T-helper 1 cell treated with Interleukin-12 subunit alpha and Interleukin-12 subunit beta and Interleukin-4 antibody, amounts not matched to agents 30 ng/mL and 1 ng/mL, for 36 hours (primary cell): ENCODE data around the gene GREB1L. TPM values are rescaled to one million over a fixed set of nuclear protein-coding genes. Genes with fewer than 3 reads are reported as not detected.
"Not testable (repeated sequence)": the region's sequence is repeated elsewhere in the genome, so short reads cannot be mapped to it uniquely, and the experiment has no call there.

ENCODE experiments used
- intact Hi-C: fragments of 100-400 bp; cut with micrococcal nuclease; formaldehyde crosslinking; loops from one replicate; pipeline ENCODE4 v1.15.1; 2024
- total RNA-seq: library from RNA; stranded (reverse); gene quantifications from 2 replicates; pipeline ENCODE4 v1.2.3, GENCODE V29; 2022

The GREB1L gene
- total RNA-seq, 1 donor from 2014 or later = not detected

DNA sequence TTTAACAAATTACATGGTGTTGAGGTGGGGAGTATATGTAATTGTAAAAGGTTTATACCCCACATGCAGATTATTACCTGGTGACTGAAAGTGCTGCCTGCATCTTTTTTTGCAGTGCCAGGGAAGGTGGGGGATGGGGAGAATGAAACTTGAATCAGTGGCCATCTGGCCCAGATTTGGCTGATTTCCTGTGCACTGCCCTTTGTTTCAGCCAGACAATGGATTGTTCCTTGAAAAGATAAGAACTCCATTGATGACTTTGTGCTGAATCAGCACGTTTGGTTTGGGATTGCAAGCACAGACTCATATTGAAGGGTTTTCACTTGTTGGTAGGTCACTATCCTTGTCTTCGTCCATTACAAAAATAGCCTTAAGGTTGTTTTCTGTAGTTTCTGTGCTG lies 20.9 kb downstream of the GREB1L start:
- intact Hi-C loops = no loop called here

DNA sequence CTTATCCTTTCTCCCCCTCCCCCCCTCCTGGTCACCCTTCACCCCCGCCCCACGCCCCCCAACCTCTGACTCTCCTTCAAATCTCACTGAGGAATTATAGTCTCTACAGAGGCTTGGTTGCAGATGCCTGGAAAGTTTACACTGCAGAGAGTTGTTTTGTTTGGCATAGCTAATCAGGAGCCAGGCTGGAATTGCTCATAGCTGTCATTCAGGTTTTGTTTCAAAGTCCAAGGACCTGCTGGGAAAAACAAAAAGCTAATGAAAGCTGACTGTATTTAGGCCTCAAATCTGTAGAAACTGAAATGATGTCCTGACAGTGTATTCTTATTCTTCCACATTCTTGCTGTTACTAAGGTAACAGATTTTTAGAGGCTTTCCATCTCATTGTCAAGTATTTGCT lies 22.6 kb downstream of the GREB1L start:
- intact Hi-C loops = no loop called here

DNA sequence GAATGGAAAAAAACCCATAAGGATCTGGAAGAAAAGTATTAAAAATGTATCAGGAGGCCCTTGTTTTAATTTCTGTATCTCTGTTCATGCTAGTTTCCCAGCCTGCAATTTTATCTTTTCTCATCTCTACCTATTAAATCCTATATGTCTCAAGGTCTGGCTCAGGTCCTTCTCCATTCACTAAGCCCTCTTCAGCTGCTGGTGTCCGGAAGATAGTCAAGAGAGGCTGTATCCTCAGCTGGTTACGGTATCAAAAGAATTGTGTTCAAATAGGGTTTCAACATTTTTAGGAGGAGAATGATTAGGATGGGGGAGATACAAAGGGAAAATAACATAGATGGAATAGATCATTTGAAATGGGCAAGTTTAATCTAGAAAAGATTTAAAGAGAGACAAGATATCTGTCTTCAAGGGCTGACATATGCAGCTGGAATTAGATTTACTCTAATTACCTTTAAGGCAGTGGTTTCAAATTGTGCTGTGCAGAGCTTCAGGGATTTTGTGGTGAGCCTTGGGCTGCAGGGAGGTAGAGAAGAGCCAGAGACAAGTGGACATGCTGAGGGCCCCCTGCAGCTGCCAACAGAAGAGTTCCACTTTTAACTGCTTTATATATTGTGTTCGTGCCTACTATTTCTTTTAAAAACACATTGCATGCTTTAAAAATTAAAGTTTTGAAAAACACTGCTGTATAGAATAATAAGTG lies 24.1 kb downstream of the GREB1L start:
- intact Hi-C loops = no loop called here

DNA sequence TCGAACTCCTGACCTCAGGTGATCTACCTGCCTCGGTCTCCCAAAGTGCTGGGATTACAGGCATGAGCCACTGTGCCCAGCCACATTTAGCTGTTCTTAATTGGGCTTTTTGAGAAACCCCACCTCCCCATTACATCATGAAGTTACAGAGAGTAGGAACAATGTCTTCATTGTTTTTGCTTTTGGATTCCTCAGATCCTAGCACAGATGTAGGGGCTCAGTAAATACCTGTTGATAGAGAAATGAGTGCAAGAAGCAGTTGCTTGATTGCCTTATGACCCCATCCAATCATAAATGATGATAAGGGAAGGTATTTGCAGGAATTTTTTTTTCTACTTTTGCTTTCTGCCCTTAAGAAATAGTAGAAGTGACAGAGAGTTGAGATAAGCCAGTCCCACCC lies 25.4 kb downstream of the GREB1L start:
- intact Hi-C loops = no loop called here

DNA sequence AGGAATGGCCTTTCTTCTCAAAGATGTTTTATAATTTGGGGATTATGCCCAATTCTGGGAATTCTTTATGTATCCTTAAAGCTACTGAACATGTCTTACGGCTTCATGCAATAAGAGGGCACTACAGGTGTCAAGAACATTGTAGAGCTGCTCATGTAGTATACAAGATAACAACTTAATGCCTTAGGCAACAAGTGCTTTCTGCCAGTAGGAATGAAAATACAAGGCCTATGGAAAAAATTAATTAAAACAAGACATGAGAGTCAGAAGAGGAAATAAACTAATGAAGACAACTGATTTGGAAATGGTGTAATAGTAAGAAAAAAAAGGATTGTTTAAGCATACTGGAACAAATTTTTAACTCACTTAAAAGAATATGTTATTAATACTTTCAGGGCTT lies 27.3 kb downstream of the GREB1L start:
- intact Hi-C loops = no loop called here

DNA sequence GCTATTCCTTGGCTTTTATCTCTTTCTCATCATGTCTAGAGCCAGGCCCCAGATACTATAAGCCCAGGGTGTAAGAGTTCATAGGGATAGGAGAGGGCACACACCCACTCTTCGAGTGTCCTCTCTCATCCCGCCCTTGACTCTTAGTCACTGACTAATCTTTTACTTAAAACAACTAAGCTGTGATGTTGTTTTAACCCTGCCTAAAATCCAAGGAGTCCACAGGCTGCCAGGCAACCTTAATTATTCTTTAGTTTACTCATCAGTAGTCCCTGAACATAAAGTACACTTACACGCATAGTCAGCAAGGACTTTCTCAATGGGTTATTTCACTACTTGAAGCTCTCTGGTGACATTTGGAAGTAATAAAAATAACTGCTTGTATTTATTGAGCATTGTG lies 28.4 kb downstream of the GREB1L start:
- intact Hi-C loops = no loop called here

DNA sequence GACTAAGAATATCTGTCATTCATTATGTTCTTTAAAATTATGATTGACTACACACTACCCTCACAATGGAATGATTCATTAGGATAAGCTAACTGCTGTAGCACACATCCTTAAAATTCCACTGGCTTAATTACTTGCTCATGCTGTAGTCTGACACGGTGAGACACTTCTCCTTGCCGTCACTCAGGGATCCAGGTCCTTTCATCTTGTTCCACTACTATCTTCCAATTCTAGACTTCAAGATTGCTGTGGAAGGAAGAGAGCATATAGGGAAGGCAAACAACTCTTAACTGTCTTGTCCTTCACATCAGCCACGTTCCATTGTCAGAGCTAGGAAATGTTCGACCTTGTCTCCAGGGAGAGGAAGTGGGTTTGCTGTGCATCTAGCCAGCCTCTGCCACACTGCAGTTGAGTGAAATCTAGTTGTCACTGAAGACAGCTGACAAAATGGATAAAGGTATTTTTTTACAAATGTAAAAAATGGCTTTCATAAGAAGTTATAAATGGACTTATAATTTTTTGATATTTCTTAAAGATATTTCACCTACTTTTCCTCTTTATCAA lies 30.1 kb downstream of the GREB1L start:
- intact Hi-C loops = no loop called here

DNA sequence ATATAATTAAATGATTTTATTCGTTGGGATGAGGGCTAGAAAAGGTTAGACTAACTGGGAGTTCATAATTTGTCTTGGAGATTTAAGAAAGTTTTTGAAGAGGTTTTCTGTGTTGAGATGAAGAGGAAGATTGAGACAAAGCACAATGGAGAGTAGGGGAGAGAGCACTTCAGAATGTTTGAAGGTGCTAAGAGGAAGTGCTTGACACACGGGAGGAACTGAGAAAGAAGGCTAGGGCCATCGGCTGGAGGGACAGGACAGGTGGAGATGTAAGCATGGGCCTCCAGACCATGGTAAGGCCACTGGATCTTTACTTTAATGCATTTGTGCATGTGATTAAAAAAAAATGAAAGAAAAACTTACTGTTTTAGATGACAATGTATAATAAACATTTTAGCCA lies 31.5 kb downstream of the GREB1L start:
- intact Hi-C loops = no loop called here

DNA sequence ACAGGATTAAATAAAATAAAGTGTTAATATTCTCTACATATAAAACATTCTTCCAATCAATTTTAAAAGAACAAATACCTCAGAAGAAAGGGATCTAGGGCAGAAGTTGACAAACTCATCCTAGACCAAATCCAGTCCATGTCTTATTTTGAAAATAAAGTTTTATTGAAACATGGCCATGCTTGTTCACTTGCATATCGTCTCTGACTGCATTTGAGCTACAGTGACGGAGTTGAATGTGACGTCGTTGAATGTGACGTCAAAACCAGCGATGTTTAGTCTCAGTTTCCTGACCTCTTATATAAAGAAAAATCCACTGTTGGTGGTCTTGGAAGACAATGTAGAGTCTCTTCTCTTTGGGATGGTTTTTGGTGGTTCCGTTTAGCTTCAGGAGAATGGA lies 33.6 kb downstream of the GREB1L start:
- intact Hi-C loops = no loop called here

DNA sequence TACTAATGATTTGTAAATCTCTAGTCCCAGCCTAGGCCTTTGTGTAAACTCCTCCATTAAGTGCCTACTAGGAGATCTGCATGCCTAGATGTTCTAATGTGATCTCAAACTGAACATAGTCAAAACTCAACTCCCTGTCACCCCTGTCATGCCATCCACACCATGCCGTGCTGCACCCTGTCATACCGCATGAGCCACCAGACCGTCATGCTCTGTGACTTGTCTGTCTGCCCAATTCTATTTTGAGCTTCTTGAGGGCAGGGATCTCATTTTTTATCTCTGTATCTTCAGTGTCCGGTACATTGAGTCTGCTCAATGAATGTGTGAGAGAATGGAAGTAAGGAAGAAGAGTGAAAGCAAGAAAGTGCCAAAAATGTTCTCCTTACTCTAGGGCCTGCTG lies 35.5 kb downstream of the GREB1L start:
- intact Hi-C loops = no loop called here

DNA sequence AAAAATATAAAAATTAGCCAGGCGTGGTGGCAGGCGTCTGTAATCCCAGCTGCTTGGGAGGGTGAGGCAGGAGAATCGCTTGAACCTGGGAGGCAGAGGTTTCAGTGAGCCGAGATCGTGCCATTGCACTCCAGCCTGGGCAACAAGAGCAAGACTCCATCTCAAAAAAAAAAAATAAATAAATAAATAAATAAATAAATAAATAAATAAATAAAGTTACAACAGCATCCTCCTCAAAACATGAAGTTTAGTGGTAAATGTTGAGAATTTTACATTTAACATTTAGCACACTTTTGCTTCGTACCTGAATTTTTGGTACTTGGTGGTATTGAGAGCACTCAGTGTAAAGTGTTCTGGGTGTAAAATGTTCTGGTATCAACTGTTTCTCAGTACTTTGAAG lies 36.2 kb downstream of the GREB1L start:
- intact Hi-C loops = not testable (repeated sequence)

DNA sequence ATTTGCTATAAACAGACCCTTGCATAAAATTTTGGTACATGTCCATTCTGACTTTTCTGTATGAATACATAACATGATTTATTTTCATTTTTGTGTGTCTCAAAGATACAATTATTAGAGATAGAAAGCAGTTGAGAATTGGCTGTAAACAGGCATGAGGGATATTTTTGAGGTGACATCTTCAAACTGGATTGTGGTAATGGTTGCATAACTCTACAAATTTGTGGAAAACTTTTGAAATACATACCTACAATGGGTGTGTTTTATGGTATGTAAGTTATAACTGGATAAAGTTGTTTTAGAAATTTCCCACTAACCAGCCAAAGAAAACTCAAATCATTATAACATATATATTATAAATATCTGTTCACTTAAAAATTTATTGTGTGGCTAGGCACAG lies 39.6 kb downstream of the GREB1L start:
- intact Hi-C loops = no loop called here

DNA sequence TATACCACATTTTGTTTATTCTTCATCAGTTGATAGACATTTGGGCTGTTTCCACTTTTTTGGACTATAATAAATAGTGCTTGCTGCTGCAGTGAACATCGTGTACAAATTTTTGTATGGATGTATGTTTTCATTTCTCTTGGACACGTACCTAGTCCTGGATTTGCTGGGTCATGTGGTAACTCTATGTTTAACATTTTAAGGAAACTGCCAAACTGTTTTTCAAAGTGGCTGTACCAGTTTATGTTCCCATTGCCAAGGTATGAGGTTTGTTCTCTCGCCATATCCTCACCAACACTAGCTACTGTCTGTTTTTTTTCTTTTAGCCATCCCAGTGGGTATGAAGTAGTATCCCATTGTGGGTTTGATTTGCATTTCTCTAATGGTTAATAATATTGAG lies 42.5 kb downstream of the GREB1L start:
- intact Hi-C loops = no loop called here

DNA sequence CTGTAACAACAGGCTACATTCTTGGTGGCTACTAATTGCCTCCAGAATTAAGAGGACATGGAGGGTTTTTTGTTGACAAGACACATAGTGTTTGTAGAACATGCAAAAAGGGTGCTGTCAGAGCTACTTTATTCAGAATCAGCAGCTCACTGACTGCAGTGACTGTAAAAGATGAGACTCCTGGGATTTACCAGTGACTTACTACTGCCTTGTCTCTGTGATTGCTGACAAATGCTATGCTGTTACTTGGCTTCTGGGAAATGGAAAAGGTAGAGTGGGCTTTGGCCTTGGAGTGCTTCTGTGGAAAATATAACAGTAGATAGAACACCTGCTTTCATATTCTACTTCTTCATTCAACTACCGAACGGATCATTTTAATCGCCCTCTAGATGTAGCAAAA lies 47.8 kb downstream of the GREB1L start:
- intact Hi-C loops = no loop called here

DNA sequence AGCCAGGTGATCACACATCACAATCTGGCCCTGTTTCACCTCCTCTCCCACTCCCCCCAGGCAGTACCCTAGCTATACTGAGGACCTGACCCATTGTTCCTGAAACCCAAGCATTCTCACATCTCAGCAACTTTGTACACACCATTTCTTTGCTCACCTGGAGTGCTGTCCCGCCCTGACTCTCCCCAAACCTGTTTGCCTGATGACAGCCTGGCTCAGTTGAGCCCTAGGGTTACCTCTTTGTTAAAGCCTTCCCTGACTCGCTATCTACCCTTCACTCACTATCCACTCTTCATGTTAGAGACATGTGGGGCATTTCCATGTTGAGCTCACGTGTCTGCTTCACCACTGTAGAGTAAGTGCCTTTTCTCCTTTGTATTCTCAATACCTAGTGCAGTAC lies 49.1 kb downstream of the GREB1L start:
- intact Hi-C loops = no loop called here

DNA sequence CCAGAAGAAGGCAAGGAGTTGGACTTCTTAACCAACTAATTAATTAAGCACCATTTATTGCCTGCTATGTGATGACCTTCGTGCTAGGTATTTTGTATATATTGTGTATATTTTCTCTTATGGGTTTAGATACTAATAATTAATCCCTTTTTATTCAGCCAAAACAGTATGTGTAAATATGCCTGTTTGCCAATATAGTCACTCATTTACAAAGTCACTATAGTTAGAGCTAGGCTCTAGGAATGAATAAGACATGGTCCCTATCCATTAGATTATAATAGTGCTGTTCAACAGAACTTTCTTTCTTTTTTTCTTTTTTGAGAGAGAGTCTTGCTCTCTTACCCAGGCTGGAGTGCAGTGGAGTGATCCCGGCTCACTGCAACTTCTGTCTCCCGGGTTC lies 51.4 kb downstream of the GREB1L start:
- intact Hi-C loops = no loop called here

DNA sequence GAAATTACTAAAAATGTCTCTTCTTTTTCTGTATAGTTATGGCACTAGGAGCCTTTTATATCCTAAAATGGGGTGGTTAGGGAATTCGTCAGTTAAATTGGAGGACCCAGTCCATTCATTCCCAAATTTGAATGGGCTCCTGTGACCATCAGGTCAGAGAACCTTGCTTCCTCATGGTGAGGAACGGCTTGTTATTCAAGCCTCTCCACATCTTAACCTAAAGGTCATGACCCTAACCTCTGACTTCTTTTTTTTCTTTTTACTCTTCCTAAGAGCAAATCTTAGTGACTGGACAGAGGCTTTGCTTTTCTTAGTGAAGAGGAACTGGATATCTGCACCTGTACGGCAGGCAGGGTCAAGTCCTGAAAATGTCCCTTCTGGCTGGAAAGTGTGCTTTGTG lies 53.1 kb downstream of the GREB1L start:
- intact Hi-C loops = no loop called here

DNA sequence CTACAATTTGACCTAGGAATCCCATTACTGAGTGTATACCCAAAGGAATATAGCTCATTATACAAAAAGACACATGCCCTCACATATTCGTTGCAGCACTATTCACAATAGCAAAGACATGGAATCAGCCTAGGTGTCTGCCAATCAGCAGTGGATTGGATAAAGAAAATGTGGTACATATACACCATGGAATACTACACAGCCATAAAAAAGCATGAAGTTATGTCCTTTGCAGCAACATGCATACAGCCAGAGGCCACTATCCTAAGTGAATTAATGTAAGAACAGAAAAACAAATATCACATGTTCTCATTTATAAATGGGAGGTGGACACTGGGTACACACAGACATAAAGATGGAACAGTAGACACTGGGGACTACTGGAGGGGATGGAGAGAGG lies 54.0 kb downstream of the GREB1L start:
- intact Hi-C loops = no loop called here

DNA sequence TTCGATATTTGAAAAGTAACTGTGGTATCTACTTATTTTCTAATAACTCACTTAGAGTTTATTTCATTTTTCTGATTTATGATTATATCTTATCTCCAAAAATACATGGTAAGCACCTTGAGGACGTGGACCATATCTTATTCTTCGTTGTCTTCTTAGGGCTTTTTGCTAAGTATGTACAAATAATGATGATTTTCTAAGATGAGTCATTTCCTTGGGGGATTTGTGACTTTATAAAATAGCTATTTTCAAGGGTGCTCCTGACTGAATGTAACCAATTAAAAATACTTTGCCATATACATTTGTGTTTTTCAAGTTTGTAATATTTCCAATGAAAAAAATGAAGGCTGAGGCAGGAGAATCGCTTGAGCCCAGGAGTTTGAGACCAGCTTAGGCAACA lies 56.3 kb downstream of the GREB1L start:
- intact Hi-C loops = no loop called here

DNA sequence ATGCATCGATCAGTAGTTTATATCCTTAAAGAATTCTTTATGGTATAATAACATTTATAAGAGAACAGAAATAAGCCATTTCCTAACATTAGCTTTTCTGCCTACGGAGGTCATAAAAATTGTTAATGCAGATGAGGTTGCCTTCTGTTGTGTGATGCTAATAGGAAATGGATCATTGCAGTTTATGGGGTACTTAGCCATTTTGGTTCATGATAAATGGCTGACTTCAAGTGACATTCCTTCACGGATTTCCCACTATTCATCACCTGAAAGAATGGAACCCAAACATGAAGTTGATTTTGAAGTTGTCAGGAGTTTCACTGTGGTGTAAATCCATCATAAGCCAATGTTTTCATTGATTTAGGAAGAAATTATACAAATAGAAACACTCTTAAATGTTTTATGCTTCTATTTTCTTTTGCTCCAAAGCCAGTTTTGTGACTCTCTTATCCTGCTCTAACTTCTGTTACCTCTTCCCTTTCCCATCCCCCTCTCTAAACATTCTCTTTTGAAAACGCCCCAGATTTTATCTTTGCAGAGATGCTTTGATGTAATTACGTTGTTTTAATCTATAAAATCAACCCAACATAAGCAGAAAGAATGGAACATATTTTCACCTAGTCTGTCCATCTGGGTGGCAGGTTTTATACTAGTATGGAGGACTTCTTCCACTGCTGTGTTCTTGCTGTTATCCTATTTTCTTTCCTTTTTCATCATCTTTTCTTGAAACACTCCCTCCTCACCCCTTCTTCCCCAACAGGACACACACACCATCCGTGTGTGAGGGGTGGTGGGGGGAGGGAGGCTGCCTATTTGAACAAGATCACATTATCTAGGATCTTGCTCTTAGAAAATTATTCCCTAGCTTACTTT lies 58.2 kb downstream of the GREB1L start:
- intact Hi-C loops = loop anchor here (10.0 kb wide), 1 partner anchor 55 kb away; the partner anchor contains the start of gene GREB1L

DNA sequence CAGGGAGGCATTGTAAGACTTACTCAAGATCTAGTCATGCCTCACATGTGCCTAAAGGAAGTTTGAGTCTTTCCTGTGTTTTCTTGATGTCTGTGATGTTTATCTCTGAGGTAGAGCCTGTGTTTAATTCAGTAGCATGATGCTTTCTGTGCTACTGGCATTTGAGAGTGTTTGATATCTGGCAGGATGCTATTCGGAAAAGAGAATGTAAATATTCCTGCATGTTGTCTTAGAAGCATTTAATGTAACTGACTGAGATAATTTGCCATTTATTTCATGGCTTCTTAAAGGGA lies 58.8 kb downstream of the GREB1L start:
- intact Hi-C loops = loop anchor here (10.0 kb wide), 1 partner anchor 56 kb away; the partner anchor contains the start of gene GREB1L

DNA sequence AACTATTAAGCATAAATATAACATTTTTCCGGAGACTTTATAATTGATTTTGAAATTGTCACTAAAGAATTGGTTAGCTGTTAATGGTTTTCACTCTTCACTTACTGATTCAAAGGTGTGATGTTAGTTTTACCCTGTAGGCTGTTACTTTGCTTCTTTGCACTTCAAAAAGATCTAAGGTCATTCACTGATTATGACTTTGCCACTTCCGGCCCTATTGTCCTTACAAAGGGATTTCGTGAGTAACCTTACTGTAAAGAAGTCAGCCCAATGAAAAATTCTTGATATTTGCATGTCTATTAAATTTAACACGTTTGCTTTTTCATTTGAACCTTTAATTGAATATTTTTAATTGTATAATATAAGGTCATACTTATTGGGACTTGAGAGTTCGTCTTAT lies 61.4 kb downstream of the GREB1L start:
- intact Hi-C loops = loop anchor here (10.0 kb wide), 1 partner anchor 59 kb away; the partner anchor contains the start of gene GREB1L
